Breast epithelium (tissue), 4 donors: ENCODE data around the gene ELF3. TPM values are rescaled to one million over a fixed set of nuclear protein-coding genes. Genes with fewer than 3 reads are reported as not detected.

ENCODE experiments used
- DNase-seq, 2 donors: peaks; one replicate each; pipeline ENCODE4 v3.0.0-alpha.2; 2019; ENCODE audit warnings: low spot score in 2 of 2
- H3K27ac ChIP-seq, 2 donors: fragments of 200-600 bp; sonication (generic) in 1 of 2; one replicate each; pipeline ENCODE4 v1.5.1; 2016 to 2019; ENCODE audit warnings: mild to moderate bottlenecking in 1 of 2
- H3K27me3 ChIP-seq, 2 donors: fragments of 200-600 bp; sonication (generic) in 1 of 2; one replicate each; pipeline versions ENCODE4 v1.5.1 to v1.6.0; 2017 to 2019; ENCODE audit warnings: control low read depth in 1 of 2, mild to moderate bottlenecking in 1 of 2
- H3K36me3 ChIP-seq: fragments of 200-600 bp; one replicate; pipeline ENCODE4 v1.5.1; 2019
- H3K4me1 ChIP-seq, 2 donors: fragments of 200-600 bp; sonication (generic); one replicate each; pipeline ENCODE4 v1.5.1; 2016 to 2019; ENCODE audit warnings: control low read depth in 1 of 2
- H3K4me3 ChIP-seq, 3 donors: fragments of 200-600 bp; sonication (generic); 1 replicate in 2 of 3; 2 replicates in 1 of 3; pipeline ENCODE4 v1.5.1; 2016 to 2019; ENCODE audit warnings: mild to moderate bottlenecking in 3 of 3, moderate library complexity in 2 of 3
- H3K9me3 ChIP-seq, 2 donors: fragments of 200-600 bp; sonication (generic) in 1 of 2; one replicate each; pipeline ENCODE4 v1.5.1; 2016 to 2019; ENCODE audit warnings: control low read depth in 1 of 2
- CTCF ChIP-seq, 3 donors: fragments of 450-650 bp; IDR thresholded peaks; one replicate each; pipeline ENCODE4 v1.5.1; 2016 to 2017; ENCODE audit warnings: antibody characterized with exemption in 3 of 3, mild to moderate bottlenecking in 3 of 3, moderate library complexity in 3 of 3
- POLR2A ChIP-seq: fragments of 450-650 bp; IDR thresholded peaks from one replicate; pipeline ENCODE4 v1.6.1; 2016; ENCODE audit warnings: antibody characterized with exemption, mild to moderate bottlenecking, moderate library complexity
- POLR2AphosphoS5 ChIP-seq, 3 donors: sonication (generic); formaldehyde crosslinking; IDR thresholded peaks; one replicate each; pipeline ENCODE4 v1.6.1; 2017; ENCODE audit warnings: antibody characterized with exemption in 3 of 3
- intact Hi-C: fragments of 100-400 bp; cut with DNase I; formaldehyde crosslinking; loops from one replicate; pipeline ENCODE4 v1.15.1; 2023; ENCODE audit warnings: low total_unique reads
- total RNA-seq, 3 donors: library from RNA; depleted of rRNA; stranded (reverse); fragments of >200 nt; gene quantifications; one replicate each; pipeline ENCODE4 v1.1.0, GENCODE V29; 2016

ELF3 gene
- total RNA-seq, 3 donors from 2014 or later = 1.3 to 1,061 (median 367) TPM

GRCh38 chr1:202002507-202002906 is 7.9 kb upstream of the ELF3 start:
- TF ChIP-seq POLR2A = no peak
- no peak for TF ChIP-seq POLR2AphosphoS5 (IDR thresholded peaks at IDR 0.05)
- no peak for TF ChIP-seq CTCF (IDR thresholded peaks at IDR 0.05)
- no peak overlapping the region for H3K27ac ChIP-seq
- no peaks in the 10 kb centered on the region for H3K9me3 ChIP-seq
- H3K27me3 ChIP-seq = no peaks in the 10 kb centered on the region
- DNase-seq = no peak
- intact Hi-C loops = no loop called here
- H3K36me3 ChIP-seq = no peaks in the 10 kb centered on the region
- H3K4me3 ChIP-seq = no peak overlapping the region
- peaks cover 0 to 8% of the 10 kb centered on the region in 2 donors for H3K4me1 ChIP-seq

GRCh38 chr1:202004711-202005110 is 5.7 kb upstream of the ELF3 start:
- Histone ChIP-seq H3K9me3 (no peaks in the 10 kb centered on the region), H3K27me3 (no peaks in the 10 kb centered on the region), H3K4me3 (no peak overlapping the region), H3K36me3 (no peaks in the 10 kb centered on the region), H3K4me1 (peaks cover 0 to 12% of the 10 kb centered on the region in 2 donors), H3K27ac (peak overlapping the region in 1 of 2 donors; percentile 50)
- no peak for TF ChIP-seq POLR2A
- no peak for TF ChIP-seq CTCF (IDR thresholded peaks at IDR 0.05)
- TF ChIP-seq POLR2AphosphoS5 (IDR thresholded peaks at IDR 0.05) = no peak
- no peak for DNase-seq
- intact Hi-C loops = loop anchor here (5.0 kb wide), 1 partner anchor 113 kb away; no protein-coding TSS in a partner anchor

GRCh38 chr1:202005958-202006357 is 4.4 kb upstream of the ELF3 start:
- no peak for DNase-seq
- Histone ChIP-seq H3K36me3 (no peaks in the 10 kb centered on the region), H3K9me3 (no peaks in the 10 kb centered on the region), H3K27ac (peak overlapping the region; percentile 14 to 50), H3K27me3 (no peaks in the 10 kb centered on the region), H3K4me1 (peaks cover 0 to 12% of the 10 kb centered on the region in 2 donors), H3K4me3 (no peak overlapping the region)
- intact Hi-C loops = loop anchor here (5.0 kb wide), 1 partner anchor 111 kb away; no protein-coding TSS in a partner anchor
- peak; percentile 54 to 64 (median 54) for TF ChIP-seq CTCF (IDR thresholded peaks at IDR 0.05)
- no peak for TF ChIP-seq POLR2A

GRCh38 chr1:202007304-202007703 is 3.1 kb upstream of the ELF3 start:
- peaks cover 0 to 12% of the 10 kb centered on the region in 2 donors for H3K4me1 ChIP-seq
- peak overlapping the region; percentile 74 to 96 for H3K27ac ChIP-seq
- intact Hi-C loops = loop anchor here (5.0 kb wide), 1 partner anchor 110 kb away; no protein-coding TSS in a partner anchor
- no peak overlapping the region for H3K4me3 ChIP-seq
- H3K27me3 ChIP-seq = no peaks in the 10 kb centered on the region
- H3K9me3 ChIP-seq = no peaks in the 10 kb centered on the region
- no peak for DNase-seq
- TF ChIP-seq CTCF (IDR thresholded peaks at IDR 0.05) = no peak
- no peak for TF ChIP-seq POLR2A
- TF ChIP-seq POLR2AphosphoS5 (IDR thresholded peaks at IDR 0.05) = no peak
- H3K36me3 ChIP-seq = no peaks in the 10 kb centered on the region

- H3K36me3 ChIP-seq = no peaks in the 10 kb centered on the region
- H3K4me3 ChIP-seq = peak overlapping the region in 2 of 3 donors; percentile 23 to 50
- H3K27me3 ChIP-seq = no peaks in the 10 kb centered on the region
- H3K9me3 ChIP-seq = no peaks in the 10 kb centered on the region
- TF ChIP-seq POLR2A (no peak), POLR2AphosphoS5 (IDR thresholded peaks at IDR 0.05) (peak; percentile 71 to 80 (median 75))
- peak; percentile 74 to 87 for DNase-seq
- peak overlapping the region; percentile 74 to 96 for H3K27ac ChIP-seq
- intact Hi-C loops = loop anchor here (5.0 kb wide), 1 partner anchor 109 kb away; no protein-coding TSS in a partner anchor
- peaks cover 0 to 12% of the 10 kb centered on the region in 2 donors for H3K4me1 ChIP-seq
These were observed 2.4 kb upstream of the ELF3 start for GRCh38 chr1:202007805-202008489.
